ENCODE data around the gene CDKL2.

GRCh38 chr4:75565481-75565880 lies 64.8 kb downstream of the CDKL2 start:
- no peak for TF ChIP-seq CTCF (IDR thresholded peaks at IDR 0.05; ENCODE audit: low read depth, low read length)
- no peak for TF ChIP-seq POLR2A (IDR thresholded peaks at IDR 0.05; ENCODE audit: extremely low read depth, insufficient read length)
- no peak for TF ChIP-seq MAX (IDR thresholded peaks at IDR 0.05; ENCODE audit: low read depth, low read length)

Data from NB4 (cell line).